Stimulated activated CD4-positive, alpha-beta T cell treated with anti-CD3 and anti-CD28 coated beads, Interleukin-1b, Interleukin-23, amount 100 ng/mL, for 48 hours (primary cell): ENCODE data around the gene ANKMY2.

Experiments used
- DNase-seq: peaks from one replicate; pipeline ENCODE4 v3.0.0-alpha.2; 2020

ANKMY2 gene

DNA sequence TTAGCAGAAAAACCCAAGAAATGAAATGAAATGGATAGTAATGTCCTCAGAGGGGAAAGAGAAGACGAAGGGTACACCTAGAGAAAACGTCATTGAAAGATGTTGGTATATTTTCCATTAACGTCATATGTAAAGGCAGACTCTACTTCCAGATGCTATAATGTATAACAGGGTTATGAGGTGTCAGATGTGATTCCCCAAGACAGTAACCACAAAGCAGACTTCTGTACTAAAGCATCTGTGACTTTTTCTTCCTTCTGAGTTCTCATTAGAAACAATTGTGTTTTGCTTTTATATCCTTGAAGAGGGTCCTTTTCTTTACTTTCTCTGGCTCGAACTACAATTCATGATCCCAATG lies 81.6 kb downstream of the ANKMY2 start:
- DNase-seq: no peak

DNA sequence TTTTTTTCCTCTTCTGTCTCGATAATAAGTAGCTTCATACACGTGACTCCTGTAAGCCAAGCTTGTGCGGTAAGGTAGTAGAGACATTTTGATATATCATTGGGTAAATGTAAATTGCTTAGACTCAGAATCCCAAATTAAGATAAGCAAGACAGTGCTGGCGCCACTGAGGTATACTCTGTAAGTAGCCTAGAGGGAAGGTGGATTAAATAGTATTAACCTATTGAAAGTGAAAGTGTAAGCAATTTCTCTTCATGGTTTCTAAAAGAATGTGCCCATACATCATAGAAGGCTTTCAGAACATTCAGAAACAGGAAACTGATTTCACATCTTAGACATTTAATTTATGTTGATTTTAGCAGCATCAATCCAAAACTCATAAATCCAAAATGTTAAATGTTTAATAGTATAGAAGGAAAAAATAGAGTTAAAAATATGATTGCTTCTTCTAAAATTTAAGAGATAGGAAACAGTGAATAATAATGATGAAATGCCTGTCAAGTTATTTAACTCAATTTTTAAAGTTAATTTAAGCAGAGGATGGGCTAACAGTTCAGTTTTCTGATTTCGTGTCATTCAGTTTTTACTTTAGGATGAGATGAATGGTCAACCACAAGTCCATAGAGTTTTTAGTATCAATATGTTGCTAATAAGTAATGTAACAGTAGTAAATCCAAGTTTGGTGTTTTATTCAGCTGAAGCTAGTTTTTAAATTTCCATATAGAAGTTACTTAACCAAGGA lies 82.1 kb downstream of the ANKMY2 start:
- no peak for DNase-seq

DNA sequence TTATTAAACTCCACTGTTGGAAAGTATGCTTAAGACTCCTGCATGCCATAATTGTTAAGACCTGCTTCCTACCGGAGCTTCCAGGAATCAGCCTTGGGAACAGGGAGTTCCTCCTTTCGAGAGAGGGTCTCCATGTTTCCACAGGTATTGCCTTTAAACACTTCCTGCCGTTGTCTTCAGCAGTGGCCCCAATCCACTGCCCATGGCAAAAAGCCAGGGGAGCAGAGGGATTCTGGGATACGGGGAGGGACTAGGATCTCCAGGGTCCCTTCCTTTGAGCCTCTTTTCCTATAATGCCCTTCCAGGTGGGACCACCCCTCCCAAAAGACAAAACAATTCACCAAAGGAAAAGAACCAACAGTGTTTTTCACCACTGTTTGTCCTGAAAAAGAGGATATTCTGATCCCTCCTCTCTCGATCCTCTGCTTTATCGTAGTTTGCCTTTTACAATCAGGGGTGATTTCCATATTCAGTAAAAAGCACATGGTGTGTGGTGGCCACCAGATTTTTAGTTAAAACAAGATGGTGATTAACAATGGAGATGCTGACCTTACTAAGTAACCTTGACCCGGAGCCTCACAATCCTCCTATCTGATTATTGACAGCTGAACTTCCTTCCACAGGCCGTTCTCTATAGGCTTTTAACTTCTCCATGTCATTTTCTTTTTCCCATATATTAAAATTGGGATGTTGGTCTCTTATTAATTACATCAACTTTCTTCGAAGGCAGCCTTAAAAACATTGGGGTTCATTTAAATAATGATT lies 82.9 kb downstream of the ANKMY2 start:
- no peak for DNase-seq

DNA sequence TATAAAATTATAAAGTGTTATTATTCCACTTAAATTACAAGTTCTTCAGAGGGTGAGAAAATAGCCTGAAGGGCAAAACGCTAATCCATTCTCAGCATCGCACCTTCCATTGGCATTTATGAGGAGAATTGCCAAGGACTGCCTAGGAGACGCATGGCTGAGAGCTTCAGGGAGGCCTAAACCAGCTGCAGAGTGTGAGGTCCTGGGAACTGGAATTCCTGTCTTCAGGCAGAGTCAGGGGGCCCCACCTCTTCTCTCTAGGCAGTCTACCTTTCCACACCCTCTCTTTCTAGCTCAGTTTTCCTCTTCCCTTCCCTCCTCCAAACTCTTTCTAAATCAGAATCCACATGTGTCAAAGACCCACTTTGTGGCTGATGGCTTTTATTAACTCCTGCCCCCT lies 83.6 kb downstream of the ANKMY2 start:
- DNase-seq: no peak

DNA sequence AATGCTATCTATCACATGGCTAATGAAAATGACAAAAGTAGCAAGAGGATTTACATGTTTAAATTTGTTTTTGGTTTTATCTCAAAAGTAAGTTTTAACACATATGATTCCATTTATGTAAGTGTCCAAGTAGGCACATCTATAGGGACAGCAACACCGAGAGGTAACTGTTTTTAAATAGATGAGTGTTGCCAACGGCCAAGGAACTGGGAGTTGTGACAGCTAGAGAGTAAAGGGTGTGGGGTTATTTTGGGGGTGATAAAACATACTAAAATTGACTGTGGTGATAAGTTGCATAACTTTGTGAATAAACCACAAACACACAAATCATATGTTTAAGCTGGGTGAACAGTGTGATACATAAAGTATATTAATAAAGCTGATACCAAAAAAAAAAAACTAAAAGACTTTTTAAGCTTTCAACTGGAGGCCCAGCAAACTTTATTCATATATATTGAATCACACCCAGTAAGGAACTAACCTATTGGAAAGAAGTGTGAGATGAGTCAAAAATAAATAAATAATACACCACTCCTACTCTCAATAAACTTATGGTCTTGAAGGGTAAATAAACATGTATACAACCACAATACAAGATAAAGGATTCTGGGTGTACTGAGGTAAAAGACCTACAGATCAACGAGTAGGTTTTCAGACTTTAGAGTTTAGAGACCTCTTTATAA lies 85.9 kb downstream of the ANKMY2 start:
- DNase-seq: no peak

DNA sequence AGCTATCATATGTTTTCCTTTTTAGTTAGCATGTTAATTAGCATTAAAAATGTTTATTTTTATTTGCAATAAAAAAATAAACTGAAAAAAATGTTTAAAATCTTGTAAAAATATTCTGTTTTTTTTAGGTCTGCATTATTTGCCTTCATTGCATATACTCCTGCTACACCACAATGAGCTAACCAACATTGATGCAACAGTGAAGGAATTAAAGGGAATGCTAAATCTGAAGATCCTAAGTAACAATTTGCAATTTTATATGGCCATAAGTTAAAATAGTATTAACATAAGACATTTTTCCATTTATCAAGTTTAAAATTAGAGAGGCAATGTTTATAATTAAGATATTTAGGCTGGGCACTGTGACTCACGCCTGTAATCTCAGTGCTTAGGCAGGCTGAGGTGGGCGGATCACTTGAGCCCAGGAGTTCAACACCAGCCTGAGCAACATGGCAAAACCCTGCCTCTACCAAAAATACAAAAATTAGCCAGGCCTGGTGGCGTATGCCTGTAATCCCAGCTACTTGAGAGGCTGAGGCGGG lies 86.7 kb downstream of the ANKMY2 start:
- DNase-seq: no peak

DNA sequence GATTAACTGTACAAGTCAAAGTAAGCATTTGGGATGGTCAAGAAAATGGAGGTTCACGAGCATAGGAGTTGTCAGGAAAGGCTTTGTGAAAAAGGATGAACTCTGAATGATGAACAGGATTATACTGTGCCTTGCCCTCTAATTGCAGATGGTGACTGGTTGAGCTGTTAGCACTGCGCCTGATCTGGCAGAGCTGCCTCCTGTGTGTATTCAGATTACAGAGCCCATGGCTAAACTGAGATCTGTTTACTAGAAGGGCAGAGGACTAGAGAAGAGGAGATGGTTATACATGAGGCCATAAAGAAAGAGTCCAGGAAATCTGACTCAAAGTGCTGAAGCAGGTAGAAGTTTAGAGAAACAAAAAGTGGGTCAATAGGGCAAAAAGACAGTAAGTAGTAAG lies 89.2 kb downstream of the ANKMY2 start:
- no peak for DNase-seq

DNA sequence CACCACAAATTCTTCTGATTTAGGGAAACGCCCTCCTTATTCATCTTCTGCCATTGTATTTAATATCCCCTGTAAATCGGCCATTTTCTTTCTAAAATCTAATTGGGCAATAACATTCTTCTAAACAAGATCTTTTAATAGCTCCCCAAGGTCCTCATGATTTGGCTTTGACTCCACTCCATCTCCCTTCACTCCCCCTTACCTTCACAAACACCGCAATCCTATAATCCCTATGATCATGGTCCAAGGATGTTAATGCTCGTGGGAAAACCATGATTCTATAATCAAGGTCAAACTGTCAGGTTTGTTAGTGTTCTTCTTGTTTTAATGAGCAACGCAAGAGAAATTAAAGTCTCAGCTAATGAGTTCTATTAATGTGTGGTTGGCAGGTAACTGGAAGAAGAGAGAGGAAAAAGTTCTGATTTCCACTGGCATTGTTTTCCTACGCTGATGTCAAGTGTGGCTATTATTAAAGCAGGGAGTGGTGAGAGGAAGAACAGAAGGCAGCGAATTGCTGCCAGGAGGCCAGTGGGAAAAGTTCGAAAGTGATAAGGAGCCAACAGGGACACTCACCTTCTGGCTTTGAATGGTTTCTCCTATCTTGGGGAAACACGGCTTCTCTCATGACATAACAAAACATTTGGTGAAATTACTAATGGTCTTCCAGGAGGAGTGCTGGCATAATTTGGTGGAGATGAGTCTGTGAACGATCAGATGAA lies 90.9 kb downstream of the ANKMY2 start:
- no peak for DNase-seq

DNA sequence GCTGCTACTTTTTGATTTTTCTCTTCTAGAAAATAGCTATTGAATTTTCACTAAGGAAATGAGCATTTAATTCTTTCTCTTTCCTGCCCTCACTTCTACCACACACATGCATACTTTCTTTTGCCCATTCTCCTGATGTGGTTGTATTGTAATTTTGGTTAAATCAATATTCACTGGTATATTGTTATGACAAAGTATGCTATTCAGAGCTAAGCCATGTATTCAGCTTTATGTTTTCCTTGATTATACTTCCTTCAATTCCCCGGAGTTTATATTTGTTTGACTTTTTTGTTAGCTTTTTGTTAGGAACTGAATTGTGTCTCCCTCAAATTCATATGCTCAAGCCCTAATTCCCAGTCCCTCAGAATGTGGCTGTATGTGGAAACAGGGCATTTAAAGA lies 94.9 kb downstream of the ANKMY2 start:
- DNase-seq: no peak
